ENCODE results near the gene AP1G1.
"Not testable (repeated sequence)": the region's sequence is repeated elsewhere in the genome, so short reads cannot be mapped to it uniquely, and the experiment has no call there.

The AP1G1 gene

GRCh38 chr16:71792176-71792575 is 16.5 kb downstream of the AP1G1 start:
- no peak for DNase-seq (ENCODE audit: low spot score)
- in situ Hi-C loops (cut with MboI; ENCODE audit: low pct_unique_long_range_greater_than_20kb, low sequenced_read_pairs, unreplicated experiment), result no loop called here
- no peak for TF ChIP-seq CTCF (IDR thresholded peaks at IDR 0.05; ENCODE audit: extremely low read depth, insufficient read depth, missing control alignments)

- in situ Hi-C loops (cut with MboI; ENCODE audit: low pct_unique_long_range_greater_than_20kb, low sequenced_read_pairs, unreplicated experiment); DNase-seq (ENCODE audit: low spot score): not testable (repeated sequence)
Measured at GRCh38 chr16:71790329-71790728, 18.3 kb downstream of the AP1G1 start.

- in situ Hi-C loops (cut with MboI; ENCODE audit: low pct_unique_long_range_greater_than_20kb, low sequenced_read_pairs, unreplicated experiment), result no loop called here
- DNase-seq (ENCODE audit: low spot score), result no peak
- no peak for TF ChIP-seq CTCF (IDR thresholded peaks at IDR 0.05; ENCODE audit: extremely low read depth, insufficient read depth, missing control alignments)
Measured at GRCh38 chr16:71789136-71789535, 19.5 kb downstream of the AP1G1 start.

- no peak for DNase-seq (ENCODE audit: low spot score)
- no peak for TF ChIP-seq CTCF (IDR thresholded peaks at IDR 0.05; ENCODE audit: extremely low read depth, insufficient read depth, missing control alignments)
- in situ Hi-C loops (cut with MboI; ENCODE audit: low pct_unique_long_range_greater_than_20kb, low sequenced_read_pairs, unreplicated experiment), result no loop called here
Measured at GRCh38 chr16:71788578-71788977, 20.1 kb downstream of the AP1G1 start.

GRCh38 chr16:71785143-71785542 is 23.5 kb downstream of the AP1G1 start:
- DNase-seq (ENCODE audit: low spot score); in situ Hi-C loops (cut with MboI; ENCODE audit: low pct_unique_long_range_greater_than_20kb, low sequenced_read_pairs, unreplicated experiment): not testable (repeated sequence)

GRCh38 chr16:71784093-71784492 is 24.5 kb downstream of the AP1G1 start:
- no peak for DNase-seq (ENCODE audit: low spot score)
- in situ Hi-C loops (cut with MboI; ENCODE audit: low pct_unique_long_range_greater_than_20kb, low sequenced_read_pairs, unreplicated experiment), result no loop called here
- TF ChIP-seq CTCF (IDR thresholded peaks at IDR 0.05; ENCODE audit: extremely low read depth, insufficient read depth, missing control alignments), result no peak

- no peak for DNase-seq (ENCODE audit: low spot score)
- in situ Hi-C loops (cut with MboI; ENCODE audit: low pct_unique_long_range_greater_than_20kb, low sequenced_read_pairs, unreplicated experiment), result no loop called here
- no peak for TF ChIP-seq CTCF (IDR thresholded peaks at IDR 0.05; ENCODE audit: extremely low read depth, insufficient read depth, missing control alignments)
Measured at GRCh38 chr16:71781741-71782140, 26.9 kb downstream of the AP1G1 start.

GRCh38 chr16:71780521-71781089 is 28.0 kb downstream of the AP1G1 start:
- in situ Hi-C loops (cut with MboI; ENCODE audit: low pct_unique_long_range_greater_than_20kb, low sequenced_read_pairs, unreplicated experiment), result no loop called here

More at GRCh38 chr16:71780521-71781089, 28.0 kb downstream of the AP1G1 start:
- no peak for DNase-seq (ENCODE audit: low spot score)
- no peak for TF ChIP-seq CTCF (IDR thresholded peaks at IDR 0.05; ENCODE audit: extremely low read depth, insufficient read depth, missing control alignments)
